Heart left ventricle (tissue), 16 donors: Measurements from ENCODE around the gene BST1. TPM values are rescaled to one million over a fixed set of nuclear protein-coding genes. Genes with fewer than 3 reads are reported as not detected.
A peak's percentile ranks its signal among the peaks of the same experiment; 100 is the strongest.

Experiments used
- ATAC-seq, 4 donors: fragments of 200-7000 bp; cut with Tn5 transposase; one replicate each; pipeline ENCODE4 v1.9.1; 2020 to 2022; ENCODE audit warnings: moderate library complexity in 4 of 4, mild to moderate bottlenecking in 3 of 4, moderate number of reproducible peaks in 1 of 4
- DNase-seq, 5 donors: peaks; one replicate each; pipeline ENCODE4 v3.0.0-alpha.2; 2020
- H3K27ac ChIP-seq, 12 donors: fragments of 200-600 bp; sonication (generic) in 4 of 12; one replicate each; pipeline versions ENCODE4 v1.5.0 to v1.8.0; 2016 to 2022; ENCODE audit warnings: mild to moderate bottlenecking in 2 of 12
- H3K27me3 ChIP-seq, 9 donors: fragments of 200-600 bp; sonication (generic) in 2 of 9; one replicate each; pipeline versions ENCODE4 v1.5.1 to v1.8.0; 2016 to 2022; ENCODE audit warnings: mild to moderate bottlenecking in 3 of 9
- H3K36me3 ChIP-seq, 9 donors: fragments of 200-600 bp; sonication (generic) in 2 of 9; one replicate each; pipeline versions ENCODE4 v1.5.0 to v1.8.0; 2018 to 2022; ENCODE audit warnings: mild to moderate bottlenecking in 2 of 9
- H3K4me1 ChIP-seq, 12 donors: fragments of 200-600 bp; sonication (generic) in 4 of 12; one replicate each; pipeline versions ENCODE4 v1.5.0 to v1.8.0; 2016 to 2022; ENCODE audit warnings: mild to moderate bottlenecking in 3 of 12
- H3K4me3 ChIP-seq, 12 donors: fragments of 200-600 bp; sonication (generic) in 4 of 12; one replicate each; pipeline versions ENCODE4 v1.5.0 to v1.8.0; 2017 to 2022; ENCODE audit warnings: mild to moderate bottlenecking in 9 of 12, moderate library complexity in 4 of 12
- H3K9me3 ChIP-seq, 12 donors: fragments of 200-600 bp; sonication (generic) in 4 of 12; one replicate each; pipeline versions ENCODE4 v1.5.0 to v1.8.0; 2016 to 2022; ENCODE audit warnings: mild to moderate bottlenecking in 1 of 12
- POLR2A ChIP-seq, 2 donors: fragments of 450-650 bp; IDR thresholded peaks; one replicate each; pipeline ENCODE4 v1.6.1; 2017; ENCODE audit warnings: antibody characterized with exemption in 2 of 2, mild to moderate bottlenecking in 2 of 2, moderate library complexity in 2 of 2
- WGBS, 4 donors: extraction: QIAGEN DNeasy Blood & Tissue Kit in 2 of 4; methylation state at CpG; one replicate each; pipeline versions ENCODE4 v1.1.5 to v1.1.7; 2013 to 2018; 5-methylcytosine and 5-hydroxymethylcytosine counted together
- intact Hi-C, 10 donors: fragments of 100-400 bp; cut with DNase I; formaldehyde crosslinking; loops; one replicate each; pipeline versions ENCODE4 v1.11.1 to v1.14.2; 2022
- polyA plus RNA-seq, 2 donors: library from polyadenylated mRNA; stranded (reverse); fragments of 200-250 nt; gene quantifications; one replicate each; pipeline ENCODE4 v1.2.3, GENCODE V29; 2013
- total RNA-seq, 9 donors: library from RNA; depleted of rRNA in 2 of 9; stranded (reverse); fragments of >200 nt in 2 of 9; fragmentation: NEBNext Ultra II Directional in 3 of 9; extraction: Animal tissue kit (Norgen Biotek cat#: 25700) in 3 of 9; gene quantifications; one replicate each; pipeline versions ENCODE4 v1.1.0 to v1.2.4, GENCODE V29; 2016 to 2023
- TF ChIP-seq, protein P1 (sequence below), 12 donors: fragments of 200-600 bp; sonication (generic) in 4 of 12; IDR thresholded peaks; one replicate each; pipeline versions ENCODE4 v1.5.0 to v1.8.0; 2018 to 2022; ENCODE audit warnings: antibody characterized with exemption in 12 of 12, mild to moderate bottlenecking in 5 of 12
- donor health status: ischemic (EF 13 %, LVEDD 7.1; RV severe dilation, severe dysfunction).
- donor health status: healthy with polysubstance abuse.
- donor health status: DM: no; HTN: yes; CAD: no.
- donor health status: DM: no; HTN: no; CAD: no.
- donor health status: ischemic (EF 25% LVEDD 6.9; RV normal size, moderate dysfunction).
- donor health status: ischemic (EF 25% LVEDD 5.7; RV mildly dilated, moderate dysfunction).
- donor health status: healthy.
- donor health status: DM: yes; HTN: yes; CAD: no.
- donor health status: ischemic (EF 35%, LVEDD 5.7; RV mildly dilated, moderate dysfunction).
- donor health status: nonischemic (EF 11% LVEDD 7.7; RV severe dilation, severe dysfunction).
- donor health status: DM: yes; HTN: yes; CAD: no.
- donor health status: PGD.
- donor health status: ischemic (EF 29% LVEDD 5.4; RV normal size, mild dysfunction).
- donor health status: nonischemic (EF 23%, LVEDD 6.1; RV moderate dilation, normal function).

The BST1 gene
- total and polyA plus RNA-seq, 11 donors: 1.3 to 18.4 (median 2.1) TPM

GRCh38 chr4:15712214-15712613 is 9.3 kb downstream of the BST1 start:
- Histone ChIP-seq H3K4me1 (peaks cover 0 to 9% (median 0%) of the 10 kb centered on the region in 12 donors), H3K27ac (no peak overlapping the region)
- no peak for ATAC-seq

DNA sequence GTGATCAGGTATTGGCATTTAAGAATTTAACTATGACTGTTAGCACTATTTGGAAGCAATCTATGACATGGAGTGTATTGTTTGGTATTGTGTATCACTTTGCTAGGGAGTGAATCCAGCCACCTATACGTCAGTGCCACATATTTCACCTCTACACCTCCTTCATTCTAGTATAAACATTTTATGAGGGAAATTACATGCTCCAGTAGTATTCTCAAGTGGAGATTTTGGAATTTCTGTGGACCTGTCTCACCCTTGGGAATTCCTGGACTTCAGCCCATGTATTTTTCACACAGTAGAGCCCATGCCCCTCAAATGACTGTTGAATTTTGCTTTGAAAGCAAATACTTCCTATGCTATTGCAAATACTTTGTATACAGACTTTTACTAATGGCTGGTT is 11.3 kb downstream of the BST1 start:
- Histone ChIP-seq H3K4me1 (peaks cover 0 to 6% (median 0%) of the 10 kb centered on the region in 12 donors), H3K36me3 (peaks cover 0 to 17% (median 0%) of the 10 kb centered on the region in 9 donors), H3K27ac (no peak overlapping the region), H3K27me3 (no peaks in the 10 kb centered on the region), H3K9me3 (no peaks in the 10 kb centered on the region), H3K4me3 (no peak overlapping the region)
- ATAC-seq (no peak), DNase-seq (no peak)
- WGBS, 4 donors: 87 to 96% (median 92%) methylated on average over 1 of the region's 1 CpG
- intact Hi-C loops: no loop called here
- no peak for TF ChIP-seq POLR2A (IDR thresholded peaks at IDR 0.05)
- TF ChIP-seq, protein P1, sequence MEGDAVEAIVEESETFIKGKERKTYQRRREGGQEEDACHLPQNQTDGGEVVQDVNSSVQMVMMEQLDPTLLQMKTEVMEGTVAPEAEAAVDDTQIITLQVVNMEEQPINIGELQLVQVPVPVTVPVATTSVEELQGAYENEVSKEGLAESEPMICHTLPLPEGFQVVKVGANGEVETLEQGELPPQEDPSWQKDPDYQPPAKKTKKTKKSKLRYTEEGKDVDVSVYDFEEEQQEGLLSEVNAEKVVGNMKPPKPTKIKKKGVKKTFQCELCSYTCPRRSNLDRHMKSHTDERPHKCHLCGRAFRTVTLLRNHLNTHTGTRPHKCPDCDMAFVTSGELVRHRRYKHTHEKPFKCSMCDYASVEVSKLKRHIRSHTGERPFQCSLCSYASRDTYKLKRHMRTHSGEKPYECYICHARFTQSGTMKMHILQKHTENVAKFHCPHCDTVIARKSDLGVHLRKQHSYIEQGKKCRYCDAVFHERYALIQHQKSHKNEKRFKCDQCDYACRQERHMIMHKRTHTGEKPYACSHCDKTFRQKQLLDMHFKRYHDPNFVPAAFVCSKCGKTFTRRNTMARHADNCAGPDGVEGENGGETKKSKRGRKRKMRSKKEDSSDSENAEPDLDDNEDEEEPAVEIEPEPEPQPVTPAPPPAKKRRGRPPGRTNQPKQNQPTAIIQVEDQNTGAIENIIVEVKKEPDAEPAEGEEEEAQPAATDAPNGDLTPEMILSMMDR (IDR thresholded peaks at IDR 0.05): no peak

More at GRCh38 chr4:15712214-15712613, 9.3 kb downstream of the BST1 start:
- Histone ChIP-seq H3K9me3 (no peaks in the 10 kb centered on the region), H3K4me3 (no peak overlapping the region), H3K36me3 (peaks cover 0 to 17% (median 0%) of the 10 kb centered on the region in 9 donors), H3K27me3 (no peaks in the 10 kb centered on the region)
- no peak for DNase-seq
- TF ChIP-seq POLR2A (IDR thresholded peaks at IDR 0.05): no peak
- TF ChIP-seq, protein P1 (IDR thresholded peaks at IDR 0.05): no peak
- intact Hi-C loops: no loop called here
- WGBS, 4 donors: 96 to 100% (median 100%) methylated on average over 1 of the region's 1 CpG

- intact Hi-C loops: loop anchor here in 1 of 10 donors (5.0 kb wide), 1 partner anchor 67 kb away; no protein-coding TSS in a partner anchor
- DNase-seq (peak in 4 of 5 donors; percentile 32 to 52 (median 34)), ATAC-seq (peak in 3 of 4 donors; percentile 36 to 71 (median 42))
- peaks cover 0 to 8% (median 0%) of the 10 kb centered on the region in 12 donors for H3K4me1 ChIP-seq
- H3K27ac ChIP-seq: peak overlapping the region in 1 of 12 donors; percentile 12
- peaks cover 0 to 19% (median 0%) of the 10 kb centered on the region in 9 donors for H3K36me3 ChIP-seq
- no peaks in the 10 kb centered on the region for H3K27me3 ChIP-seq
- 63 to 72% (median 68%) methylated on average over 8 of the region's 8 CpGs for WGBS, 4 donors
- H3K4me3 ChIP-seq: no peak overlapping the region
- H3K9me3 ChIP-seq: no peaks in the 10 kb centered on the region
- TF ChIP-seq POLR2A (IDR thresholded peaks at IDR 0.05): no peak
- TF ChIP-seq, protein P1 (IDR thresholded peaks at IDR 0.05): no peak
Measured at GRCh38 chr4:15714646-15715435, 12.0 kb downstream of the BST1 start.

GRCh38 chr4:15716115-15716514 is 13.2 kb downstream of the BST1 start:
- Histone ChIP-seq H3K36me3 (peaks cover 0 to 30% (median 0%) of the 10 kb centered on the region in 9 donors), H3K4me3 (no peak overlapping the region), H3K27me3 (no peaks in the 10 kb centered on the region), H3K9me3 (no peaks in the 10 kb centered on the region), H3K27ac (no peak overlapping the region), H3K4me1 (peaks cover 0 to 13% (median 0%) of the 10 kb centered on the region in 12 donors)
- intact Hi-C loops: loop anchor here in 1 of 10 donors (5.0 kb wide), 1 partner anchor 66 kb away; no protein-coding TSS in a partner anchor
- TF ChIP-seq, protein P1 (IDR thresholded peaks at IDR 0.05): no peak
- TF ChIP-seq POLR2A (IDR thresholded peaks at IDR 0.05): no peak
- DNase-seq (no peak), ATAC-seq (no peak)
- WGBS, 4 donors: 91 to 94% (median 94%) methylated on average over 3 of the region's 3 CpGs
